HepG2 (cell line): ENCODE data around the gene SLC45A3. TPM values are rescaled to one million over a fixed set of nuclear protein-coding genes. Genes with fewer than 3 reads are reported as not detected.

ENCODE experiments used
- ATAD3A ChIP-seq: sonication (generic); formaldehyde crosslinking; IDR thresholded peaks from 2 replicates; pipeline ENCODE4 v1.4.0; 2020; ENCODE audit warnings: missing genetic modification reagents
- ATF7-NPFF ChIP-seq: sonication (generic); formaldehyde crosslinking; IDR thresholded peaks from 2 replicates; pipeline ENCODE4 v1.8.1; 2023; ENCODE audit warnings: mild to moderate bottlenecking, low read depth, missing genetic modification reagents, moderate library complexity
- ELF1 ChIP-seq: sonication (generic); formaldehyde crosslinking; IDR thresholded peaks from 2 replicates; pipeline ENCODE4 v1.4.0; 2020; ENCODE audit warnings: missing genetic modification reagents
- FOXA1 ChIP-seq, 2 experiments: fragments of 450-650 bp in 1 of 2; sonication (generic) in 1 of 2; formaldehyde crosslinking in 1 of 2; IDR thresholded peaks; 2 replicates each; pipeline versions ENCODE4 v1.4.0 to v1.6.1; 2016 to 2020; ENCODE audit warnings: missing genetic modification reagents in 1 of 2
- GATAD2A ChIP-seq: IDR thresholded peaks from 2 replicates; pipeline ENCODE4 v1.6.1; 2016
- HMG20A ChIP-seq: IDR thresholded peaks from 2 replicates; pipeline ENCODE4 v1.6.1; 2016; ENCODE audit warnings: borderline replicate concordance
- KLF6 ChIP-seq: IDR thresholded peaks from 2 replicates; pipeline ENCODE4 v1.8.0; 2016; ENCODE audit warnings: missing biosample characterization, missing genetic modification reagents
- NFAT5 ChIP-seq: sonication (generic); formaldehyde crosslinking; IDR thresholded peaks from 2 replicates; pipeline ENCODE4 v1.4.0; 2020; ENCODE audit warnings: missing genetic modification reagents
- NFE2L1 ChIP-seq: sonication (generic); formaldehyde crosslinking; IDR thresholded peaks from 2 replicates; pipeline ENCODE4 v1.4.0; 2020; ENCODE audit warnings: missing genetic modification reagents, mild to moderate bottlenecking, borderline replicate concordance
- SMARCC2 ChIP-seq: fragments of 450-650 bp; IDR thresholded peaks from 2 replicates; pipeline ENCODE4 v1.6.1; 2017; ENCODE audit warnings: antibody characterized with exemption, mild to moderate bottlenecking
- TEAD3 ChIP-seq: optimal IDR thresholded peaks from 2 replicates; pipeline ENCODE3; 2016; ENCODE audit warnings: borderline replicate concordance
- ZFP91 ChIP-seq: sonication (generic); formaldehyde crosslinking; IDR thresholded peaks from 2 replicates; pipeline ENCODE4 v1.9.0; 2022; ENCODE audit warnings: missing genetic modification reagents, mild to moderate bottlenecking, borderline replicate concordance
- ZIK1 ChIP-seq: sonication (generic); formaldehyde crosslinking; IDR thresholded peaks from 2 replicates; pipeline ENCODE4 v1.5.0; 2020; ENCODE audit warnings: mild to moderate bottlenecking, low read depth, missing genetic modification reagents, borderline replicate concordance
- ZNF18 ChIP-seq: sonication (generic); formaldehyde crosslinking; IDR thresholded peaks from 2 replicates; pipeline ENCODE4 v1.8.0; 2022; ENCODE audit warnings: mild to moderate bottlenecking, missing genetic modification reagents; ENCODE audit not compliant: insufficient replicate concordance
- ZNF451 ChIP-seq: sonication (generic); formaldehyde crosslinking; IDR thresholded peaks from 2 replicates; pipeline ENCODE4 v1.5.0; 2020; ENCODE audit warnings: mild to moderate bottlenecking, missing genetic modification reagents
- ZNF652 ChIP-seq: IDR thresholded peaks from 2 replicates; pipeline ENCODE4 v1.6.1; 2016; ENCODE audit warnings: low read depth, borderline replicate concordance
- ZNF7 ChIP-seq: IDR thresholded peaks from 2 replicates; pipeline ENCODE4 v1.6.1; 2016; ENCODE audit warnings: missing biosample characterization, missing genetic modification reagents
- ZNF800 ChIP-seq: sonication (generic); formaldehyde crosslinking; IDR thresholded peaks from 2 replicates; pipeline ENCODE4 v1.4.0; 2020; ENCODE audit warnings: missing genetic modification reagents
- polyA plus RNA-seq, 8 experiments: library from polyadenylated mRNA; depleted of rRNA in 3 of 8; stranded (reverse) in 7 of 8; unstranded in 1 of 8; fragments of >200 nt; fragmentation: Illumina TruSeq in 4 of 8; extraction: Trizol in 4 of 8; gene quantifications; 2 replicates each; pipeline versions ENCODE4 v1.2.1 to v1.2.3, GENCODE V29; 2011 to 2016; ENCODE audit warnings: low read depth in 4 of 8, missing spikeins in 1 of 8, mixed read lengths in 1 of 8; ENCODE audit not compliant: insufficient read depth in 1 of 8
- total RNA-seq, 5 experiments: library from RNA; depleted of rRNA; stranded (reverse); fragments of >200 nt; fragmentation: Illumina TruSeq; extraction: Trizol; gene quantifications; 2 replicates each; pipeline ENCODE4 v1.2.3, GENCODE V29; 2016; ENCODE audit warnings: low read depth in 1 of 5

Gene SLC45A3
- total and polyA plus RNA-seq, 2 of the 13 experiments (the other 11 are each of a cell fraction or from before 2014, with no cell fraction given): 3.4 to 4.1 TPM

GRCh38 chr1:205668951-205669340, 11.4 kb downstream of the SLC45A3 start (continued):
- TF ChIP-seq NFAT5 (CRISPR knock-in tag) (no peak), ZIK1 (CRISPR knock-in tag) (0 out of 2 replicates have a peak, but pooled peaks have one; percentile 31), ZNF652 (CRISPR knock-in tag) (no peak), GATAD2A (CRISPR knock-in tag) (0 out of 2 replicates have a peak, but pooled peaks have one; percentile 17), ZNF18 (CRISPR knock-in tag) (no peak), SMARCC2 (no peak), ELF1 (CRISPR knock-in tag) (no peak), HMG20A (CRISPR knock-in tag) (no peak), ZNF451 (CRISPR knock-in tag) (no peak), NFE2L1 (CRISPR knock-in tag) (no peak), TEAD3 (CRISPR knock-in tag) (peak; percentile 11), ATAD3A (CRISPR knock-in tag) (no peak), ZFP91 (CRISPR knock-in tag) (no peak; the same call in 1 of the 2 replicates), ATF7-NPFF (CRISPR knock-in tag) (no peak), FOXA1 (IDR thresholded peaks at IDR 0.05) (no peak), FOXA1 (CRISPR knock-in tag; IDR thresholded peaks at IDR 0.05) (no peak; the same call in 1 of the 2 replicates), ZNF7 (CRISPR knock-in tag) (peak; percentile 80; the same call in 1 of the 2 replicates), ZNF800 (CRISPR knock-in tag) (no peak), KLF6 (CRISPR knock-in tag) (no peak)
